CD14-positive monocyte (primary cell): Measurements from ENCODE around the gene PODN. TPM values are rescaled to one million over a fixed set of nuclear protein-coding genes. Genes with fewer than 3 reads are reported as not detected.

Experiments used
- DNase-seq, 3 donors: peaks; one replicate each; pipeline ENCODE4 v3.0.0-alpha.2; 2011 to 2022
- H2AFZ ChIP-seq: 2 replicates; pipeline ENCODE4 v1.6.0; 2012; ENCODE audit warnings: mild to moderate bottlenecking, low read depth, low read length, inconsistent platforms; ENCODE audit not compliant: insufficient read depth, poor library complexity, severe bottlenecking
- H3K27ac ChIP-seq, 2 donors: 1 replicate in 1 of 2; 2 replicates in 1 of 2; pipeline ENCODE4 v1.5.1; 2012 to 2013; ENCODE audit warnings: low read length in 2 of 2, control low read depth in 1 of 2, inconsistent platforms in 1 of 2, low read depth in 1 of 2, mild to moderate bottlenecking in 1 of 2
- H3K27me3 ChIP-seq, 2 donors: one replicate each; pipeline versions ENCODE4 v1.6.0 to v1.6.1; 2011 to 2013; ENCODE audit warnings: low read length in 2 of 2; ENCODE audit not compliant: control insufficient read depth in 2 of 2, insufficient read depth in 2 of 2
- H3K36me3 ChIP-seq, 2 donors: replicated peaks in 1 of 2; 1 replicate in 1 of 2; 2 replicates in 1 of 2; pipeline versions ENCODE4 v1.5.1 to v1.6.1; 2012 to 2013; ENCODE audit warnings: low read length in 2 of 2, control low read depth in 1 of 2, inconsistent platforms in 1 of 2, mild to moderate bottlenecking in 1 of 2; ENCODE audit not compliant: insufficient read depth in 2 of 2, control insufficient read depth in 1 of 2
- H3K4me1 ChIP-seq, 2 donors: 1 replicate in 1 of 2; 2 replicates in 1 of 2; pipeline versions ENCODE4 v1.5.1 to v1.6.1; 2012 to 2013; ENCODE audit warnings: low read length in 2 of 2, control low read depth in 1 of 2, inconsistent platforms in 1 of 2, mild to moderate bottlenecking in 1 of 2, moderate library complexity in 1 of 2; ENCODE audit not compliant: insufficient read depth in 2 of 2, control insufficient read depth in 1 of 2
- H3K4me2 ChIP-seq: replicated peaks from 2 replicates; pipeline ENCODE3; 2012; ENCODE audit warnings: low read length, moderate library complexity, mild to moderate bottlenecking; ENCODE audit not compliant: poor library complexity, severe bottlenecking; ENCODE audit errors: extremely low read depth
- H3K4me3 ChIP-seq, 3 experiments: fragments of 200-600 bp in 1 of 3; sonication (generic) in 1 of 3; replicated peaks in 1 of 3; 1 replicate in 2 of 3; 2 replicates in 1 of 3; pipeline ENCODE4 v1.5.1; 2011 to 2013; ENCODE audit warnings: low read length in 3 of 3, mild to moderate bottlenecking in 3 of 3, control low read depth in 2 of 3, low read depth in 2 of 3, inconsistent platforms in 1 of 3, moderate library complexity in 1 of 3
- H3K79me2 ChIP-seq: 2 replicates; pipeline ENCODE4 v1.6.0; 2012; ENCODE audit warnings: mild to moderate bottlenecking, control low read depth, inconsistent platforms, low read length, moderate library complexity; ENCODE audit not compliant: insufficient read depth
- H3K9ac ChIP-seq: 2 replicates; pipeline ENCODE4 v1.6.0; 2017; ENCODE audit warnings: low read length, mild to moderate bottlenecking; ENCODE audit not compliant: insufficient read depth, poor library complexity, severe bottlenecking
- H3K9me3 ChIP-seq, 2 donors: replicated peaks in 1 of 2; 1 replicate in 1 of 2; 2 replicates in 1 of 2; pipeline versions ENCODE4 v1.5.1 to v1.6.1; 2012 to 2013; ENCODE audit warnings: low read length in 2 of 2, control low read depth in 1 of 2; ENCODE audit not compliant: control insufficient read depth in 1 of 2, insufficient read depth in 1 of 2
- H4K20me1 ChIP-seq: 2 replicates; pipeline ENCODE4 v1.6.0; 2012; ENCODE audit warnings: mild to moderate bottlenecking, low read length, control low read depth, moderate library complexity; ENCODE audit not compliant: insufficient read depth
- H3K27ac Mint-ChIP-seq, 7 donors: one replicate each; pipeline ENCODE4 v1.8.0; 2020; ENCODE audit warnings: mild to moderate bottlenecking in 7 of 7, mixed read lengths in 7 of 7, moderate library complexity in 6 of 7, inconsistent platforms in 2 of 7
- H3K27me3 Mint-ChIP-seq, 3 donors: one replicate each; pipeline ENCODE4 v1.8.0; 2021 to 2022; ENCODE audit warnings: low read depth in 3 of 3, mild to moderate bottlenecking in 3 of 3, mixed read lengths in 3 of 3, moderate library complexity in 3 of 3, inconsistent platforms in 1 of 3
- H3K36me3 Mint-ChIP-seq, 2 donors: one replicate each; pipeline ENCODE4 v1.8.0; 2020; ENCODE audit warnings: mixed read lengths in 2 of 2, inconsistent platforms in 1 of 2, mild to moderate bottlenecking in 1 of 2
- H3K4me1 Mint-ChIP-seq: one replicate; pipeline ENCODE4 v1.8.0; 2020; ENCODE audit warnings: mild to moderate bottlenecking, mixed read lengths
- H3K4me3 Mint-ChIP-seq, 2 donors: one replicate each; pipeline ENCODE4 v1.8.0; 2020; ENCODE audit warnings: mild to moderate bottlenecking in 2 of 2, mixed read lengths in 2 of 2, moderate library complexity in 1 of 2
- H3K9me3 Mint-ChIP-seq, 7 donors: one replicate each; pipeline ENCODE4 v1.8.0; 2020 to 2022; ENCODE audit warnings: mixed read lengths in 7 of 7, mild to moderate bottlenecking in 6 of 7, moderate library complexity in 6 of 7, inconsistent platforms in 2 of 7
- WGBS: methylation state at CpG from one replicate; pipeline ENCODE4 v1.1.5; 2013; ENCODE audit warnings: missing lambda C conversion rate; ENCODE audit not compliant: insufficient coverage; 5-methylcytosine and 5-hydroxymethylcytosine counted together
- intact Hi-C, 2 donors: fragments of 100-400 bp; cut with micrococcal nuclease; formaldehyde crosslinking; loops; one replicate each; pipeline versions ENCODE4 v1.15.0 to v1.15.1; 2023
- polyA plus RNA-seq, 3 donors: library from polyadenylated mRNA; depleted of rRNA in 1 of 3; unstranded in 2 of 3; stranded (reverse) in 1 of 3; fragments of 300-500 nt in 2 of 3; fragments of >200 nt in 1 of 3; fragmentation: Illumina TruSeq in 2 of 3; gene quantifications; 1 replicate in 2 of 3; 2 replicates in 1 of 3; pipeline ENCODE4 v1.2.3, GENCODE V29; 2012 to 2021
- TF ChIP-seq, protein P1 (sequence below): fragments of 200-600 bp; IDR thresholded peaks from one replicate; pipeline ENCODE4 v1.8.0; 2022; ENCODE audit warnings: antibody characterized with exemption, mild to moderate bottlenecking

PODN gene
- polyA plus RNA-seq, 3 donors = not detected

DNA sequence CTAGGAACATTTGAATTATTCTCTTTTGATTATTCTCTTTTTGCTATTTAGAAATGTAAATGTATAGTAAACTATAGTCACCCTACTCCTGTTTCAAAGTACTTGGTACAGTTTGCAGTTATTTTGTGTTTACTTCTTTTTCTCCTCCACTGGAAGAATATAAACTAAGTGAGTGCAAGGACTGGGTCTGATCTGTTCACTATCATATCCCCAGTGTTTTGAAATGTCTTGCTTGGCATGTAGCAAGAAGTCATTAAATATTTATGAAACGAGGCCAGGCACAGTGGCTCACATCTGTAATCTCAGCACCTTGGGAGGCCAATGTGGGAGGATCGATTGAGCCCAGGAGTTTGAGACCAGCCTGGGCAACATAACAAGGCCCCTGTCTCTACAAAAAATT is 35.8 kb upstream of the PODN start:
- Histone ChIP-seq H3K36me3 (peaks cover 12 to 45% of the 10 kb centered on the region in 2 donors), H3K9me3 (no peaks in the 10 kb centered on the region), H3K4me1 (no peaks in the 10 kb centered on the region), H4K20me1 (peaks cover 19% of the 10 kb centered on the region), H3K27ac (no peak overlapping the region), H3K79me2 (peaks cover 43% of the 10 kb centered on the region), H3K27me3 (no peaks in the 10 kb centered on the region), H3K9ac (no peak overlapping the region), H2AFZ (no peak overlapping the region), H3K4me3 (no peak overlapping the region), H3K4me2 (no peak overlapping the region)
- no peaks in the 10 kb centered on the region for H3K27me3 Mint-ChIP-seq
- H3K27ac Mint-ChIP-seq = no peak overlapping the region
- H3K9me3 Mint-ChIP-seq = no peaks in the 10 kb centered on the region
- peaks cover 26 to 28% of the 10 kb centered on the region in 2 donors for H3K36me3 Mint-ChIP-seq
- 94% methylated on average over 2 of the region's 2 CpGs for WGBS
- no peak overlapping the region for H3K4me3 Mint-ChIP-seq
- intact Hi-C loops = no loop called here
- TF ChIP-seq, protein P1, sequence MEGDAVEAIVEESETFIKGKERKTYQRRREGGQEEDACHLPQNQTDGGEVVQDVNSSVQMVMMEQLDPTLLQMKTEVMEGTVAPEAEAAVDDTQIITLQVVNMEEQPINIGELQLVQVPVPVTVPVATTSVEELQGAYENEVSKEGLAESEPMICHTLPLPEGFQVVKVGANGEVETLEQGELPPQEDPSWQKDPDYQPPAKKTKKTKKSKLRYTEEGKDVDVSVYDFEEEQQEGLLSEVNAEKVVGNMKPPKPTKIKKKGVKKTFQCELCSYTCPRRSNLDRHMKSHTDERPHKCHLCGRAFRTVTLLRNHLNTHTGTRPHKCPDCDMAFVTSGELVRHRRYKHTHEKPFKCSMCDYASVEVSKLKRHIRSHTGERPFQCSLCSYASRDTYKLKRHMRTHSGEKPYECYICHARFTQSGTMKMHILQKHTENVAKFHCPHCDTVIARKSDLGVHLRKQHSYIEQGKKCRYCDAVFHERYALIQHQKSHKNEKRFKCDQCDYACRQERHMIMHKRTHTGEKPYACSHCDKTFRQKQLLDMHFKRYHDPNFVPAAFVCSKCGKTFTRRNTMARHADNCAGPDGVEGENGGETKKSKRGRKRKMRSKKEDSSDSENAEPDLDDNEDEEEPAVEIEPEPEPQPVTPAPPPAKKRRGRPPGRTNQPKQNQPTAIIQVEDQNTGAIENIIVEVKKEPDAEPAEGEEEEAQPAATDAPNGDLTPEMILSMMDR = no peak
- DNase-seq = no peak
- H3K4me1 Mint-ChIP-seq = peaks cover 6% of the 10 kb centered on the region

DNA sequence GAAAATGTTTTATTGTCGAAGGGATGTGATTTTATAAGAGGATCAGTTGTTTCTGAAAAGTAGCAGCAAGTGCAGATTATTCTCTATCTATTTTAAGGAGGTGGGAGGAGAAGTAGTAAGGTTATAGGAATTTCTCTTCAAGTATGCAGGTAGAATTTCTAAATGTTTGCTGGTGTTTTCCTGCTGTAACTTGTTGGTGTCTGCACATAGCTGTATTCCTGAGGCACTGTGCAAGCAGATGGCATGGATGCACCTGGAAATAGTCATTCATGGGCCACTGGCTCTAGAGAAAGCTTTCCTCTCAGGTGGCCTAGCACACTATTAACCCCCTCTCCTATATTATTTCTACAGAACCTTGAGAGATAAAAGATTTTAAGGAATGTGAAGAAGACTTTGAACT is 30.3 kb upstream of the PODN start:
- H3K4me2 ChIP-seq = no peak overlapping the region
- H3K27ac Mint-ChIP-seq = no peak overlapping the region

More for the DNA sequence above, 30.3 kb upstream of the PODN start:
- Histone ChIP-seq H3K4me1 (no peaks in the 10 kb centered on the region), H3K9me3 (no peaks in the 10 kb centered on the region), H3K4me3 (no peak overlapping the region), H3K27me3 (no peaks in the 10 kb centered on the region), H3K79me2 (peaks cover under 1% of the 10 kb centered on the region), H2AFZ (no peak overlapping the region), H3K27ac (no peak overlapping the region), H4K20me1 (peaks cover 2% of the 10 kb centered on the region), H3K36me3 (peaks cover 23 to 57% of the 10 kb centered on the region in 2 donors), H3K9ac (no peak overlapping the region)
- peaks cover 0 to 2% (median 0%) of the 10 kb centered on the region in 3 donors for H3K27me3 Mint-ChIP-seq
- no peaks in the 10 kb centered on the region for H3K9me3 Mint-ChIP-seq
- no CpG with 5 or more reads among the region's 1 CpG for WGBS
- TF ChIP-seq, protein P1 = no peak
- no peaks in the 10 kb centered on the region for H3K4me1 Mint-ChIP-seq
- no peak for DNase-seq
- intact Hi-C loops = no loop called here
- H3K36me3 Mint-ChIP-seq = peaks cover 44 to 54% of the 10 kb centered on the region in 2 donors
- H3K4me3 Mint-ChIP-seq = no peak overlapping the region
